SIG-M5 (cell line): ENCODE results near the gene SNRPB2.
A peak's percentile ranks its signal among the peaks of the same experiment; 100 is the strongest.

Source experiments
- DNase-seq: peaks from one replicate; lab custom pipeline; 2025; lab: John Stamatoyannopoulos, UW

Gene SNRPB2

DNA sequence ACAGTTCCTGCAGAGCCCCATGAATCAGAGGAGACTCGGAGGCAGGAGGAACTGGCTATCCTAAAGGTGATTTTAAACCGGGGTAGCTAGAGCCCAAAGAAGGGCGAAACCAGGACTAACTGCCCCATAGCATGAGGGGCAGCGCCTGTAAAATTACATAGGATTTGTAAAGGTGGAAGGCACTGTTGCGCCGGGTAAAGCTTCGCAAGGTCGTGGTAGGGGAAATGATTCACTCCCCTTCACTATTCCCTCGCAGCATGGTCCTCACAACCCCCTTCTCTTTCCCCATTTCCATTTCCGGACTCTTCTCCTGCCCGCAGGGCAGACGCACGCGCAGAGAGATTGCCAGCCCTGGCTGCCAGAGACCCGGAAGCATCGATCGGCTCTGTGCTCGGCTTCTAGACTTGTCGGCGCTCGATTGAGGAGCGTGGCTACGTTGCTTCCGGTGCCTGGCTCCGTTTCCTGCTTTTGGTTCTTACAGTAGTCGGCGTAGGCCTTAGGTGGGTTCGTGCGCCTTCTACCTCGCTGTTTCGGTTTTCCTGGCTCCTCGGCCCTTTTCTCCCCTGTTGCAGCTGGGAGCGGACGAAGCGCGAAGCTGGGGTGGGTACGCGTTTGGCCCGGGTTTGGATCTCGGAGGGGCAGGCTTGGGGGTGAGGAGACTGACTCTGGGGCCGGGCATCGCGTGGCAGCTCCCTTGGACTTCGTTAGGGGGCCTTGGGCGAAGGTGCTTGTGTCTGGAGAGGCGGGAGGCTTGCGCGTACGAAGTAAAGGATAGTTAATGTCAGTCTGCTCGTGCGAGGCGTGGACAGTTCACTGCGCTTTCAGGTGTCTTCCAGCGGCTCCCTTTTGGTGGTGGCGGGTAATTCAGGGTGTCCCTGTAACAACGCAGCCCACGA is at the start of gene SNRPB2:
Gene SNRPB2 (plus strand): TSS at position 462 of the 896 bp plus-strand sequence. CDS start 1,677 bp downstream, outside the sequence.
- peak; percentile 81 for DNase-seq

GRCh38 chr20:16684416-16684815 is 45.4 kb upstream of the SNRPB2 start:
- no peak for DNase-seq

- DNase-seq = no peak
These were observed 39.9 kb upstream of the SNRPB2 start for GRCh38 chr20:16689906-16690305.

DNA sequence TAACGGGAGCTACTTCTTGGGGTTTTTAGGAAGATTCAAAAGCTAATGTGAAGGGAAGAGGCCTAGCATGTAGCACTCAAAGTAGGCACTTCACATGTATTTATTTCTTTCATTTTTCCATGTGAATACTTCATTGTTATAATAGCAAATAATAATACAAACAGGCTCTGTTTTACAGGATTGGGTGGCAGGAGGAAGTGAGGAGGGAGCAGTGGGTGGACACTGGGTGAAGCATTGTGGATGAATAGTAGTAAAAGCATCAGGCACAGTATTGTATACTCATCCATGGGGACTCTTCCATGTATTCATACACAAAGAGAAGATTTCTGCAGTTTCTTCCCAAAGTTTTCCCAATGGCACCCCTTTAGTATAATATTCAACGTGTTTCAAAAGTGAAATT is 38.4 kb upstream of the SNRPB2 start:
- DNase-seq = no peak

DNA sequence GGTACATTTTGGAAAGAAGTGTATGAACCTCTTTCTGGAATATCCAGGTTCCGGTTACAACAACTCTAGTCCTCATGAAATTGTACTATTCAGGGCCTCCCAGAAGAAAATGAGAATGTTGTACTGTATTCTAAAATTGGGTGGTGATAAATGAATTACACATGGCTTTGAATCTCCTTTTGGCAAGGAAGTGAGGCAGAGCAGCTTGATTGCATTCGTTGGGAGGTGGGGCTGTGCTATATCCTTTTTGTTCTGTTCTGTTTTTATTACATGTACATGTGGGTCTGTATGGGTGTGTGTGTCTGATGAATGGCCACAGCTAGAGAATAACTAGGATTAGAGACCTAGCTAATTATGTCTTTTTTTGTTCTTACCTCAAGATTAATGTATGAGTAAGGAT is 37.8 kb upstream of the SNRPB2 start:
- DNase-seq = no peak

- DNase-seq = no peak
These were observed 37.4 kb upstream of the SNRPB2 start for GRCh38 chr20:16692442-16692841.

DNA sequence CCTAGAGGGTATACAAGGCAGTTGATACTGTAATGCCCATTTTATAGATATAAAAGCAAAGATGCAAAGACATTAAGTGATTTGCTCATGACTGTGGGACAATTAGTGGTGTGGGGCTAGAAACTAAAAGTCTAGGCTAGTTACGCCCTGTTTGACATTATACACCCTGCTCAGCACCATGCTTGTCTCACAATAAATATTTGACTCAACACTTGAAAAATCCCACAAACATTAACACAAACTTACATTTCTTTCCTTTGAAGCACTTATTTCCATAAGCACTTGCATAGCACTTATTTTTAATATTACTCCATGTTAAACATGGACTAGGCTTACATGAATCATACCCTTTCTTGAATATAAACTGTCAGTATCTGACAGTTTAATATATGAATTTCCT is 36.5 kb upstream of the SNRPB2 start:
- no peak for DNase-seq

GRCh38 chr20:16694161-16694560 is 35.7 kb upstream of the SNRPB2 start:
- no peak for DNase-seq

DNA sequence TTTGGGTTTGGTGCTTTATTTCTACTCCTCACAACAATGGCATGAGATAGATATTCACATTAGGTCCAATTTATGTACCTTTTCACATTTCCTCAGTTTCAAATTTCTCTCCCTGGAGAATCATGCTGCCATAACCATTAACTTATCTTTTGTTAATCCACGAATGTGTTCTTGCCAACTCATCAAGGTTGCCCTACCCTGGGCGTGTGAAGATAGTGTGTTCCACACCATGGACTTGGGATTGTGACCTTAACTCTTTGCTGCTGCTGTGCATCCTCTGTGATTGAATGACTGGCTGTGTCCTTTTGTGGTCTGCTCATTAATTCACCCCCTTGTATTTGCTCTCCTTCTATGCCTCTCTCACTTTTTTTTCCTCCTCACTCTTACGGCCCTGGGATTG is 34.2 kb upstream of the SNRPB2 start:
- no peak for DNase-seq

DNA sequence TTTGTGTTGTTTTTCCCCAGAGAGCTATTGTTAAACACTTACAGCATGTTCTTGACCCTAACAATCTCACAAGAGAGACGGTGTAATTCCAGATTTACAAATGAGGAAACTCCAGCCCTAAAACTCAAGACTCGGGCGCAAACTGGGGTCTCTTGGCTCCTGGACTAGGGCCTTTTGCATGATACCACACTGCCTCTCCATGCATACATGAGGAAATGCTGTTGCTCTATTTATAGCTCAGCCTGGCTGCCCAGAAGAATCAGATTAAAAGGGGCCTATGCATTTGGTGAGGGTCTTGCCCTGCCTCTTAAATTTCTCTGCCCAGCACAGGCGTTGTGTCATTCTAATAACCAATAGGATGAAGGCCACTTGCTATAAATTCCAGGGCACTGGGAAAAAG is 30.5 kb upstream of the SNRPB2 start:
- DNase-seq = no peak

DNA sequence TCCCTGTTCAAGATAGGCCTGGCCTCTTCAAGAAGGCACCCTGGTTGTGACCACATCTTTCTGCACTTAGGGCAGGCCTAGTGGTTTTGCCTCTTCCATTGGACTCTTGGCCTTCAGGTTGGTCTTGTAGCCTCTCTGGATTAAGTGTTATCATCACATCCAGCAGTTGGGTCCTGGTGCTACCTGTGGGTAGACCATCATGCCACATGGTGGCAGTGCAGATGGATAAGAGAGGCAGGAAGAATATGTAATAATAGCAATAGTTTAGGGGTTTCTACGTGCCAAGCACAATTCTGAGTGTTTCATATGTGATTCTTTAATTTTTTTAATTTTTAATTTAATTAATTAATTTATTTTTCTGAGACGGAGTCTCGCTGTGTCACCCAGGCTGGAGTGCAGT is 28.5 kb upstream of the SNRPB2 start:
- DNase-seq = no peak

DNA sequence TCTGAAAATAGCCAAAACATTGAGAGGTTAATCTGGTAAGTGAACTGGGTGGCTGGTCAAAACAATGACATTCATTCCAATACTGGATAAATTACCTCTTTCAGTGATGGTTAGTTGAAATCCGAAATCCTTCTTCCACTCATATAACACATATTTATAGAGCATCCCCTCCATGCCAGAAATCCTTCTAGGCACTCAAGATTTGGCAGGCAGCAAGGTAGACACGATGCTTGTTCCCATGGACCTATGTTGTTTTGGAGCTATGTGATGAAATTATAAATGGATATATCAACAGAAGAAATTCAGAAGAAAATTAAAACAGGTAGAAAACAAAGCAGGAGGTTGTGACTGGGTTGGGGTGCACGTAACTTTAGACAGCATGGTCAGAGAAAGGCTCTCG is 26.3 kb upstream of the SNRPB2 start:
- DNase-seq = no peak

DNA sequence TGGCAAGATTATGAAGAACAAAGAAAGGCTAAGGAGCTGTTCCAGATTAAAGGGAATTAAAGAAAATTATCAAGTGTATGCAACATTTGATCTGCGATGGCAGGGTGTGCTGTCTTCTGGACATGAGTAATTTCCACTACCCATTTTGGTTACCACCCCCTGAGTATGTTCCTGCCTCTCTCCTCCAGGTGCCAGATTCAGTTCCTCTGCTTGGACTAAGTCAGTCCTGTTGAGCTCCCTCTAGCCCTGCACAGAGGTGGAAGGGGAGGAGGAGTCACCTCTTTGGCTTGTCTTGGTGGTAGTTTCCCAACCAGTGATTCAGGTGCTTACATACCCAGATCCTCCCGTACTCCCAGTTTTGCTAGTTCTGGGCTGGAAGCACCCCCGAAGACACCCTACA is 22.2 kb upstream of the SNRPB2 start:
- DNase-seq = no peak

GRCh38 chr20:16708602-16709001 is 21.2 kb upstream of the SNRPB2 start:
- DNase-seq = no peak

DNA sequence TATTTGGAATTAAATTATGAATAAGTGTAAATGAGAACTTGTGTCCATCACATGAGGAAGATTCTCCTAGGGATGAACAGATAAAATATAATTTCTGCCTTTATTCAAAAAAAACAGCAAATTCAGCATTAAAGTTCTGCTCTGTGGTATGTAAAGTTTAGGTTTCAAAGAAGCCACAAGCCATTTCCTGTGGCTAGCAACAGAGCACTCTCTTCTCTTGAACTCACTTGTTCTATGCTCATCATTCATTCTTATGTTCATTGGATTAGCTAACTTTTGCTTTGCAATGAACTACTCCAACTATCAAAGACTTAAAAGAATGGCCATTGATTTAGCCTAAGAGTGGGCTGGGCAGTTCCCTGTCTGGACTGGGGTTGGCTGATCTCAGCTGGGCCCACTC is 20.8 kb upstream of the SNRPB2 start:
- no peak for DNase-seq

DNA sequence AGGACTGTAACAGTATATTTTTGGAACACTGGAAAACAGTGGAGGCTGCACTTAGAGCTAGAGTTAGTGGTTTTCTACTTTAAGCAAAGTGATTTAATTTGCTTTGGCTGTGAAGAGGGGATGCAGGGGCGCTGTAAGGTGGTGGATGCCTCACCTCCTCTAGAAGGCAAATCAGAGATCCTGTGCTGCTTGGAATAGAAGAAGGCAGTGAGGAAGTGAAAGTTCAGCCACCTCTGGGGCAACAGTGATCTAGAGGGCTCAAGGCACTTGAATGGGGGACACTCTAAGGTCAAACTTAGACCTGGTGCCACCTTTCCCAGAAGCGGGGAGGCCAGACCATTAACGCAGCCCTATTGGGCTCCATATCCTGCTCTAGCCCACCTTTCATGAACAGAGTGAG is 19.0 kb upstream of the SNRPB2 start:
- DNase-seq = no peak

DNA sequence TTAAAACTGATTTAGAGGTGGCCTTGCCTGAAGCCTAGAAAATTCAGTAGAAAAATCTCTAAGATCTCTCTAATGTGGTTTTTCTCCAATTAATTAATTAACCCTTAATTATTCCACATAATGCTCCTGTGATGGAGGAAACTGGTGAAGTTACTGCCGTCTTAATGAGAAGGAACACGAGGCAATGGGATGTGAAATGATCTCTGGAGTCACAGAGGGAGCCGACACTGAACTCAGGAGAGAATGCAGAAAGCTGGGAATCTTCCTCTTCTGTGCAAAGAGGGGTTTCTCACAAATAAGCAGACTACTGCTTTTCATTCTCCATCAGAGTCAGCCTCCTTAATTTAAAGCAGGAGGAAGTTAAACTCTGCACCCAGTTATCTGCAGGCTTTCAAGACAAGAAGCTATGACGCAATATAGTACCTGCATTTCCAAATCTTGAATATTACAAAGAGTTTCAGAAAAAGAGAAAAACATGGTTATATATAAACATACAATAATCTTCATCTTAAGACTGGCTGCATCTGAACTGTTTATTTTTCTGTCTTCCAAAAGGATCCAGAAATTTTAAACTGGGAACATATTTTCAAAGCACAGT is 18.1 kb upstream of the SNRPB2 start:
- peak; percentile 27 for DNase-seq

DNA sequence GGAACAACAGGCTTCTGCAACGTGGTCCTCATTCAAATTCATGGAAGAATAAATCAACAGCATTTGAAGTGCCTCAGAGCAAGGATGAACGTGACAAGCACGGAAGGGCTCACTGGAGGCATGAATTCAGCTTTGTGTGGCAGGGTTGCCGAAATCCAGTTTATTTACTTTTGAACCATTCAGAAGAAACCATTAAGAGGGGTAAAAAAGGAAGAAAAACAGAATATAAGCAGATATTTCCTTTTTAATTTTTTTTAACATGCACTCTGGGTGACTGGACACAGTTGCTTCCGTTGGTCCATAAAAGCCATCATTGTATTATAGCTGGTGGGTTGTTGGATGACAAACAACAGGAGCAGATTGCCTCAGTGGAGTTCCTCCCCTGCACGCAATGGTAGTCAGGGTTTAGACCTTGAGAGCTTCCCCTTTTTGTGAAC is 17.3 kb upstream of the SNRPB2 start:
- DNase-seq = no peak

GRCh38 chr20:16713066-16713465 is 16.8 kb upstream of the SNRPB2 start:
- no peak for DNase-seq

DNA sequence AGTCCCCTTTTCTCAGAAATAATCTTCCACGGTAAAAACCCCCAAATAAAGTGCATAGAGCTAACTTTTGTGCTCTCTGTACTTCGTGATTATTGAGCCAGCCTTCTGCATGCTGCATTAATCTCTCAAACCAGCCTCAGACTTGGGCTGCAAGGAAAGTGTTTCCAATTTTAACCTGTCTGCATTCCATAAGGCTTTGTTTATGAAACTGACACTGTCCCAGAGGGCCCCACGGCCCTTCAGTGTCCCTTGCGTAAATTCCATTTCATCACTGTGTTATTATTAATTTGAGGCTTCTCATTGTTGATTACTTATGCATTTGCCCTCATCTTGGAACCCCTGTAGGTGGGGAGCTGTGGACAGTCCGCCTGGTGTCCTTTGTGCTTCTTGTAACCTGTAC is 15.6 kb upstream of the SNRPB2 start:
- no peak for DNase-seq

DNA sequence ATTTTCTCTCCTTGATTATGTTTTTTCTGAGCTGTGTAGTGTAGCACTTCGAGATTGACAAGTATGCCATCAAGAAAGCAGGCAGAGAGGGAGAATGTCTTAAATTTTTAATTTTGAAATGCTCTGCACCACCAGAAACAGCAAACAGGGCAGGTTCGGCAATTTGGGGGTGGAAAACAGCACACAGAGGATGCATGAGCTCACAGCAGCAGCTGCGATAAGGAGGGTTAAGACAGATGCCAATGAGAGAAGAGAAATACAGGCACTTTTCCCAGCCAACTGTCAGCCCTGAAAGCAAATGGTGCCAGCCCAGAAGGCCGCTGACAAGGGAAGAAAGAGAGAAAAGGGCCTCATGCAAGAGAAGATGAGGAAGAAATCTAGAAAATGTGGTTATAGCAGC is 15.1 kb upstream of the SNRPB2 start:
- no peak for DNase-seq

DNA sequence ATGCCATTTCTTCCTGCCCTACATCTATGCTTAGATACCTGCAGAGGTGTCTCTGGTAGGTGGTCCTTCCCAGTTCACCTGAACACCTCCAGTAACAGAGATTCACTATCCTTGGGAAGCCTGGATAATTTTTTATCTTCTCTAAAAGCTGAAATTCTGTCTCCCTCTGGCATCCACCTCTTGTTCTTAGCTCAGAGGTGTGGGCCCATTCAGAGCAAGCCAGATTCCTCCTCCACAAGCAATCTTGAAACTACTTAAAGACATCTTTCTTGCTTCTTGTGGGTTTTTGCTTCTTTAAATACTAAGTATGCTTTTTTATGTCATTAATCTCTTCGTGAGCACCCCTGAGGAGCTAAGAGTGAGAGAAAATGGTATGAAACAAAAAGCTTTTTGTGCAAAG is 10.4 kb upstream of the SNRPB2 start:
- no peak for DNase-seq

DNA sequence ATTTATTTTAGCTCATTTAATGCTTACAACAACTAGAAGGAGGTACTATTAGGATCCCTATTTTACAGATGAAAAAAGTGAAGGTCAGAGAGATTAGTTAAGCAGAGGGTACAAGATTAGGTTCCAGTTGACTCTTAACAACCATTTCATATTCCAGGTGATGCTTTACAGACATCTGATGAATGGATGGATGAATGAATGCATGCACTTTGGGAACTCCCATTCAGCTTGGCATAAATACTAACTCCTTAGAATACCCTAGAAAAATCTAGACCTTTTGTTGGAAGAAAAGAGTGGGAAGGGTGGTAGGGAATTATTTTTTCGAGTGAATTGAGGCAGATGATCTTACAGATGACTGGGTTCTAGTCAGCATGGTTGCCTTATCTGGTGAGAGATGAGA is 746 bp upstream of the SNRPB2 start:
- DNase-seq = no peak
